AG04449 (cell line): ENCODE results near the gene CDH22.

Source experiments
- CTCF ChIA-PET: fragments of 350-600 bp; formaldehyde crosslinking; extraction: SDS; loops from one replicate; lab custom pipeline; 2021; ENCODE audit warnings: antibody characterized with exemption; lab: Yijun Ruan, JAX
- POLR2A ChIA-PET: fragments of 400-600, 350-600 bp; formaldehyde crosslinking; extraction: SDS; loops from one replicate; lab custom pipeline; 2020; ENCODE audit warnings: antibody characterized with exemption, inconsistent platforms; lab: Yijun Ruan, JAX
- DNase-seq: peaks from one replicate; pipeline ENCODE4 v3.0.0-alpha.2; 2010; ENCODE audit warnings: low read depth, low spot score
- H3K4me3 ChIP-seq: 2 replicates; pipeline ENCODE4 v1.5.1; 2011; ENCODE audit warnings: low read depth, mild to moderate bottlenecking, control low read depth, low read length
- CTCF ChIP-seq: IDR thresholded peaks from one replicate; pipeline ENCODE4 v1.5.1; 2011; ENCODE audit warnings: mild to moderate bottlenecking, moderate library complexity, low read length, control low read depth, inconsistent platforms; ENCODE audit not compliant: insufficient read depth; ENCODE audit errors: missing control alignments

CDH22 gene

GRCh38 chr20:46354920-46355654, 46.8 kb upstream of the CDH22 start:
- ChIA-PET CTCF (no interaction called here), POLR2A (interaction anchor here (1.1 to 1.4 kb wide), 2 partner anchors 9 to 51 kb away, joined by 3 read pairs; partner anchors contain the start of gene ELMO2)
- no peak for DNase-seq
- no peak overlapping the region for H3K4me3 ChIP-seq
- no peak for TF ChIP-seq CTCF

DNA sequence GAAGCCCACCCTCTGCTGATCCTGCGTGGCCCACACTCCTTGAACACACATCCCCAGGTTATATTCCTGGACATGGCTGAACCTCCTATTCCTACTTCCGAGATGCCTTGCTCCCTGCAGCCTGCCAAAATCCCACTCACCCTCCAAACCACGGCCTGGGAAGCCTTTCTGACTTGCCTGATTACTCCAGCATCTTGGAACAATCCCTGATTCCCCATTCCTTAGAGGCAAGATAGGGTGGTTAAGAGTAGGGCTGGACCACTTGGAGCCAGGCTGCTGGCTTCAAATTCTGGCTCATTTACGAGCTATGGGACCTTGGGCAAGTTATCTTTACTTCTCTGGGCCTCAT, 45.9 kb upstream of the CDH22 start:
- TF ChIP-seq CTCF = no peak
- DNase-seq = no peak
- CTCF ChIA-PET = no interaction called here
- POLR2A ChIA-PET = no interaction called here
- no peak overlapping the region for H3K4me3 ChIP-seq

- no peak for DNase-seq
- ChIA-PET POLR2A (interaction anchor here (1.5 kb wide), 1 partner anchor 10 kb away, joined by 7 read pairs; no protein-coding TSS in a partner anchor), CTCF (no interaction called here)
- H3K4me3 ChIP-seq = no peak overlapping the region
- no peak for TF ChIP-seq CTCF
These were observed 45.4 kb upstream of the CDH22 start for GRCh38 chr20:46353500-46354206.

- TF ChIP-seq CTCF = no peak
- no peak for DNase-seq
- CTCF ChIA-PET = no interaction called here
- POLR2A ChIA-PET = interaction anchor here (1.5 kb wide), 1 partner anchor 12 kb away, joined by 7 read pairs; no protein-coding TSS in a partner anchor
- H3K4me3 ChIP-seq = no peak overlapping the region
These were observed 44.2 kb upstream of the CDH22 start for GRCh38 chr20:46352370-46352938.

DNA sequence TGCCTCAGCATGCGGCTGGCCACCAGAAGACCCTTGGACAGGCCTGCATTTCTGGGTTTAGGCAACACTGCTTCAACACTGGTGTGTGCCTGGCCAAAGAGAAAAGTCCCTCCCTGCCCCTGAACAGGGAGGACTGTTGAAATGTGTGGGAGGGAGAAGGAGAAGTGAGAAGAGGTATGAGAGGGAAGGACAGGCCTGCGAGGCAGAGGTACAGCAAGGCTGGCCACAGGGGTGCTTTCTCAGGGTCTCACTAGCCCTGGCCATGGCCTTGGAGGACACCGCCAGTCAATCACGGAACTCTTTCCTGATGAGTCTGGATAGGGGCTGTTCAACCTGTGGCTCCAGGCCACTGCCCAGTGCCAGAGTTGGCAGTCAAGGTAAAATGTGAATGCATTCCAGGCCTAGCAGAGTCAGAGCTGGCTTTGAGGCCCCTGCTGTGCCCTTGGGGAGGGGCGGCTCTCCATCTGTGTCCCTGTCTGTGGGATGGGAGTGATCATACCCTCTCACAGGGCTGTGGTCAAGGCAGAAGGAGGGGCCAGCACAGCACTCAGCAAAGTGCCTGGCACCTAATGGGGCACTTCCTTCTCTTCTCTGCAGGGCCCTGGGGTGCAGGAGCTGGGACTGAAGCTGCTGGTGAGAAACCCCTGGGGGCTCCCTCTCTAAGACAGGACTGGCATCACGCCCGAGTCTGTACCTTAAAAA, 43.2 kb upstream of the CDH22 start:
- ChIA-PET POLR2A (no interaction called here), CTCF (interaction anchor here (4.1 to 5.3 kb wide), 2 partner anchors 10 to 220 kb away, joined by 57 to 67 read pairs; no protein-coding TSS in a partner anchor)
- TF ChIP-seq CTCF = no peak
- no peak for DNase-seq
- no peak overlapping the region for H3K4me3 ChIP-seq
